Measurements from ENCODE around the gene NPHP4. TPM values are rescaled to one million over a fixed set of nuclear protein-coding genes. Genes with fewer than 3 reads are reported as not detected.
A peak's percentile ranks its signal among the peaks of the same experiment; 100 is the strongest.
"Not testable (repeated sequence)": the region's sequence is repeated elsewhere in the genome, so short reads cannot be mapped to it uniquely, and the experiment has no call there.

Gene NPHP4
- total and polyA plus RNA-seq, 7 donors: 1.3 to 2.8 (median 1.8) TPM

DNA sequence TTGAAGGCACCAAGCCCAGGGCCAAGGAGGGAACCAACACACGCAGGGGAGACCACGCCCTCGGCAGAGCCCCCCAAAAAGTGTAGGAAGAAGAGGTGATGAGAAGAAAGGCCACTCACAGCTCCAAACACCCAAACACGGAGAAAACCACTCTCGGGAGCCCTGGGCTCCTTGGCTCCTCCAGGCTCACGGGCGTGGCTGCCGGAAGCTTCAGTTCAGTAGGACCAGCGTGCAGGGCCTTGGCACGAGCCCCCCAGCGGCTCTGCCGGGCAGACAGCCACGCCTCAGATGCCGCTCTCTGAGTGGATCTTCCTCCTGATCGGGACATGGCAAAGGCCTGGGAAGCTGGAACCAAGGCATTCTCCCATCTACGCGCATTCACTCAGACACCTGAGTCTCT, 94.0 kb downstream of the NPHP4 start:
- no peaks in the 10 kb centered on the region for H3K36me3 ChIP-seq (ENCODE audit: insufficient read depth in 1 of 2, low read depth in 1 of 2)
- WGBS, 3 donors: 87 to 90% (median 89%) methylated on average over 17 of the region's 17 CpGs
- TF ChIP-seq, protein P1, sequence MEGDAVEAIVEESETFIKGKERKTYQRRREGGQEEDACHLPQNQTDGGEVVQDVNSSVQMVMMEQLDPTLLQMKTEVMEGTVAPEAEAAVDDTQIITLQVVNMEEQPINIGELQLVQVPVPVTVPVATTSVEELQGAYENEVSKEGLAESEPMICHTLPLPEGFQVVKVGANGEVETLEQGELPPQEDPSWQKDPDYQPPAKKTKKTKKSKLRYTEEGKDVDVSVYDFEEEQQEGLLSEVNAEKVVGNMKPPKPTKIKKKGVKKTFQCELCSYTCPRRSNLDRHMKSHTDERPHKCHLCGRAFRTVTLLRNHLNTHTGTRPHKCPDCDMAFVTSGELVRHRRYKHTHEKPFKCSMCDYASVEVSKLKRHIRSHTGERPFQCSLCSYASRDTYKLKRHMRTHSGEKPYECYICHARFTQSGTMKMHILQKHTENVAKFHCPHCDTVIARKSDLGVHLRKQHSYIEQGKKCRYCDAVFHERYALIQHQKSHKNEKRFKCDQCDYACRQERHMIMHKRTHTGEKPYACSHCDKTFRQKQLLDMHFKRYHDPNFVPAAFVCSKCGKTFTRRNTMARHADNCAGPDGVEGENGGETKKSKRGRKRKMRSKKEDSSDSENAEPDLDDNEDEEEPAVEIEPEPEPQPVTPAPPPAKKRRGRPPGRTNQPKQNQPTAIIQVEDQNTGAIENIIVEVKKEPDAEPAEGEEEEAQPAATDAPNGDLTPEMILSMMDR (IDR thresholded peaks at IDR 0.05): no peak
- DNase-seq (no peak), ATAC-seq (no peak)
- H3K9me3 ChIP-seq: no peaks in the 10 kb centered on the region
- no peaks in the 10 kb centered on the region for H3K27me3 ChIP-seq (ENCODE audit: insufficient read depth in 3 of 3, low read length in 2 of 3)
- intact Hi-C loops (cut with DNase I): no loop called here
- H3K4me1 ChIP-seq: no peaks in the 10 kb centered on the region
- H3K4me3 ChIP-seq: no peak overlapping the region
- no peak overlapping the region for H3K27ac ChIP-seq

DNA sequence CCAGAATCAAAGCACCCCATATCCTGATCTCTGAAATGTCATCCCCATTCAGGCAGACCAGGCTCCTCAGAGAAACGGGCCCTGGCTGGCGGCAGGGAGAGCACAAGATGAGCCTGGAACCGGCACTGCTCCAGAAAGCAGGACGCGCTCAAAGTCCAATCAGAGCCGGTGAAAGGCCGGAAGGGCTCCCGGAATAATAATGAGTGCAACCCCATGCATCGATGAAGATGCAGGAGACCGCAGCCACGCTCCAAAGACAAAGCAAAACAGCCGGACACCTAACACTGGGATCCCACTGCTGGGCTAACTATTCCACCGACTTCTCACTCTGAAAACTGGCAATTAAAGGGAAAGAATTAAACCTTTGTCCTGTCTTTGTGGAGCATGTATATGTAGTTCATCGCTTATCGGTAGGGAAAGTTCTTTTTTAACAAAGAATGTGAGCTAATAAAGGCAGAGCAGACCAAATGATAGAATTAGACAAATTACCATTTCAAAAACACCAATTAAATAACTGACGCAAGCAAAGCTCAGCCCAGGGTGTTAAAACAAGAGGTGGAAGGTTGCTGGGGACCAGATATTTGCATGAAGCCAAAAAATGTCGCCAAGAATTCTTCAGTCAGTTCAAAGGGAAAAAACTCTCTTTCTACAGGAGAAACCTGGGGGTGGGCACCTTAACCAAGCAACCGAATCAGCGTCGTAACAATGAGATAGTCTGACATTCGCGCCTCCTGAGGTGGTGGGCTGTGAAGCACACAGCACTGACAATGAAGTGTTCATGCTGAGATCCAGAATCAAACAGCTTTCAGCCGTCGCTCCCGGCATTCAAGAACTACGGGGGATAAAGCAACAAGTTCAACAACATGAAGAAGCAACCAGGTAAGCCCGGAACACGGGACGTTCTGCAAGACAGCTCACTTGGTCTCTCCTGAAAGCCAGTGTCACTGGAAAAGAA, 95.2 kb downstream of the NPHP4 start:
- ATAC-seq: no peak
- Histone ChIP-seq H3K36me3 (ENCODE audit: insufficient read depth in 1 of 2, low read depth in 1 of 2) (no peaks in the 10 kb centered on the region), H3K27me3 (ENCODE audit: insufficient read depth in 3 of 3, low read length in 2 of 3) (no peaks in the 10 kb centered on the region), H3K4me3 (no peak overlapping the region), H3K9me3 (no peaks in the 10 kb centered on the region), H3K4me1 (no peaks in the 10 kb centered on the region), H3K27ac (no peak overlapping the region)
- intact Hi-C loops (cut with DNase I): no loop called here
- TF ChIP-seq, protein P1 (IDR thresholded peaks at IDR 0.05): no peak
- DNase-seq: peak in 1 of 2 donors; percentile 10
- WGBS, 3 donors: 74 to 77% (median 77%) methylated on average over 29 of the region's 29 CpGs

DNA sequence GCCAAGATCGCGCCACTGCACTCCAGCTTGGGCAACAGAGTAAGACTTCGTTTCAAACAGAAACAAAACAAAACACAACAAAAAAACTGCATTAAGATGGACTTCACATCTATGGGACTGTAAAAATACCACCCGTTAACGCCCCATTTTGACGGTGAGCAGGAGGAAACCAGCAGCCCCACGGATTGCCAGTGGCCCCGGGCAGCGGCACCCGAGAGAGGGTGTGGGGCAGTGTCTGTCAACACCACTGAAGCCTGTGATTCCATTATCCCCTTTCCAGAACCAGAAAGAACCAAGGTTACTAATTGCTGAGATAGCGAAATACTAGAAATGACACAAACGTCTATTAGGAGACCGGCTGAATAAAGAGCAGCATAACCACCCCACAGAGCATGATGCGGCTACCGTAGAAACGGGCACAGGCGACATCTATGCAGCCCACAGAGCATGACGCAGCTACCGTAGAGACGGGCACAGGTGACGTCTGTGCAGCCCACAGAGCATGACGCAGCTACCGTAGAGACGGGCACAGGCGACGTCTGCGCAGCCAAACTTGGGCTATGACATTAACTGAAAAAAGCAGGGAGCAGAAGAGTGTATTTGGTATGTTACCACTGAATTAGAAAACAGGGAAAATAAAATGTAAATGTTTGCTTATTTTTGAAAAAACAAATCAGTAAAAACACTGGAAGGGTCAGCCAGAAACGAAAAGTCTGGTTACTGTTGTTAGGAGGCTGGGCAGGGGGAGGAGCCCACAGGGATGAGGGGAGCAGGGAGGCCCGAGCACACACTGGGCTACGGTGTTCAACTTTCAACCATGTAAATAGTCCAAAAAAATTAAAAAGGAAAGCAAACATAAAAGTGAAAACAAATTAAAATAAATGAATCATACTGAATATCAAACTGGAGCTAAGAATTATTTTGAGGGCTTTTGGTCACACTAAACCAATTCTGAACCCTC, 96.5 kb downstream of the NPHP4 start:
- WGBS, 3 donors: 93 to 95% (median 93%) methylated on average over 30 of the region's 30 CpGs

DNA sequence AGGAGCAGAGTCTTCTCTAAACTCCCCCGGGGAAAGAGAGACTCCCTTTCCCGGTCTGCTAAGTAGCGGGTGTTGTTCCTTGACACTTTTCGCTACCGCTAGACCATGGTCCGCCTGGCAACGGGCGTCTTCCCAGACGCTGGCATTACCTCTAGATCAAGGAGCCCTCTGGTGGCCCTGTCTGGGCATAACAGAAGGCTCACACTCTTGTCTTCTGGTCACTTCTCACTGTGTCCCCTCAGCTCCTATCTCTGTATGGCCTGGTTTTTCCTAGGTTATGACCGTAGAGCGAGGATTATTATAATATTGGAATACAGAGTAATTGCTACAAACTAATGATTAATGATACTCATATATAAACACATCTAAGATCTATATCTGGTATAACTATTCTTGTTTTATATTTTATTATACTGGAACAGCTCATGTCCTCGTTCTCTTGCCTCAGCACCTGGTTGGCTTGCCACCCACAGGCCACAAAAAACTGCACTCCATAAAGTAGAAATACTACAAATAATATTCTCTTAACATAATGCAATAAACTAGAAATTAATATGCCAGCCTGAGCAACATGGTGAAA, 98.4 kb downstream of the NPHP4 start:
- intact Hi-C loops (cut with DNase I); H3K4me1 ChIP-seq; H3K36me3 ChIP-seq (ENCODE audit: insufficient read depth in 1 of 2, low read depth in 1 of 2); H3K27ac ChIP-seq; H3K27me3 ChIP-seq (ENCODE audit: insufficient read depth in 3 of 3, low read length in 2 of 3); ATAC-seq; H3K9me3 ChIP-seq; H3K4me3 ChIP-seq: not testable (repeated sequence)
- peak in 1 of 2 donors; percentile 4 for DNase-seq
- WGBS, 3 donors: 86 to 87% (median 87%) methylated on average over 12 of the region's 12 CpGs

More for the DNA sequence above, 96.5 kb downstream of the NPHP4 start:
- intact Hi-C loops (cut with DNase I): no loop called here
- no peak overlapping the region for H3K27ac ChIP-seq
- no peaks in the 10 kb centered on the region for H3K9me3 ChIP-seq
- no peak overlapping the region for H3K4me3 ChIP-seq
- ATAC-seq (no peak), DNase-seq (peak in 1 of 2 donors; percentile 17)
- TF ChIP-seq, protein P1 (IDR thresholded peaks at IDR 0.05): no peak
- H3K27me3 ChIP-seq (ENCODE audit: insufficient read depth in 3 of 3, low read length in 2 of 3): no peaks in the 10 kb centered on the region
- H3K36me3 ChIP-seq (ENCODE audit: insufficient read depth in 1 of 2, low read depth in 1 of 2): no peaks in the 10 kb centered on the region
- H3K4me1 ChIP-seq: no peaks in the 10 kb centered on the region
